ENCODE results near the gene SDF2L1.

SDF2L1 gene

DNA sequence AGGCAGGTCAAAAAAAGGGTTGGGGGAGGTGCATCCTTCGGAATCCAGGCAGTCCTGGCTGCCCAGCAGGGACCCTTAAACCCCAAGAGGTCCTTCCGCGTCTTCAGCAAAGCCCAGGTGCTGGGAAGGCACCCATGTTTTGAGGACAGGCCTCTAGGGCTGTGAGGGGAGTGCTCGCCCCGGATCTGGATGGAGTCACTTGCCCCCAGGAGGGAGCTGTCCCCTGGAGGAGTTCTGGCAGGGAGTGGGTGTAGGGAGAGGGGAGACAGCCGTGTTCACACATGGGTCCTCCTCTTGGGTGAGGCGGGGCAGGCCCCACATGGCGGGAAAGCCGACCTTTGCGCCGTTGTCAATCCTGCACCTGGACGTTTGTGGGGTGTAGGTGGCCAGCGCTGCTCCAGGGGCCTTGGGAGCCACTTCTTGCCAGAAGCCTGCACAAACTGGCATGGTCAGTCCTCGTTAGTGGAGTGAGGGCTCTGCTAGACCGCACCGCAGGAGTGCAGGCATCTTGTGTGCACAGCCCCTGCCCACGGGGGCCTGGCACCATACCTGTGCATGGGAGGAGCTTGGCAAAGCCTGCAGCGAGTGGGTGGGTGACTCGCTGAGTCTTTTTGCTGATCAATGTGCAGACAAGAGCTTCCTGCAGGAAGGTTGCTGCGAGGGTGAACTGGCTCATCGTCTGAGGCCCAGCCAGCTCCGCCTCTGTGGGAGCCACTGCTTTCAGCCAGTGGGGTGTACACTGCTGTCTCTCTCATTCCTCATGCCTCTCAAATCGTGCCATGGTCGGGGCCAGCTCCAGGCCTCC, 39.7 kb downstream of the SDF2L1 start:
- no peak for DNase-seq (ENCODE audit: low read depth)
- TF ChIP-seq, protein P1, sequence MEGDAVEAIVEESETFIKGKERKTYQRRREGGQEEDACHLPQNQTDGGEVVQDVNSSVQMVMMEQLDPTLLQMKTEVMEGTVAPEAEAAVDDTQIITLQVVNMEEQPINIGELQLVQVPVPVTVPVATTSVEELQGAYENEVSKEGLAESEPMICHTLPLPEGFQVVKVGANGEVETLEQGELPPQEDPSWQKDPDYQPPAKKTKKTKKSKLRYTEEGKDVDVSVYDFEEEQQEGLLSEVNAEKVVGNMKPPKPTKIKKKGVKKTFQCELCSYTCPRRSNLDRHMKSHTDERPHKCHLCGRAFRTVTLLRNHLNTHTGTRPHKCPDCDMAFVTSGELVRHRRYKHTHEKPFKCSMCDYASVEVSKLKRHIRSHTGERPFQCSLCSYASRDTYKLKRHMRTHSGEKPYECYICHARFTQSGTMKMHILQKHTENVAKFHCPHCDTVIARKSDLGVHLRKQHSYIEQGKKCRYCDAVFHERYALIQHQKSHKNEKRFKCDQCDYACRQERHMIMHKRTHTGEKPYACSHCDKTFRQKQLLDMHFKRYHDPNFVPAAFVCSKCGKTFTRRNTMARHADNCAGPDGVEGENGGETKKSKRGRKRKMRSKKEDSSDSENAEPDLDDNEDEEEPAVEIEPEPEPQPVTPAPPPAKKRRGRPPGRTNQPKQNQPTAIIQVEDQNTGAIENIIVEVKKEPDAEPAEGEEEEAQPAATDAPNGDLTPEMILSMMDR (IDR thresholded peaks at IDR 0.05; ENCODE audit: control insufficient read depth, insufficient read depth, low read depth, low read length, missing control alignments), result no peak

DNA sequence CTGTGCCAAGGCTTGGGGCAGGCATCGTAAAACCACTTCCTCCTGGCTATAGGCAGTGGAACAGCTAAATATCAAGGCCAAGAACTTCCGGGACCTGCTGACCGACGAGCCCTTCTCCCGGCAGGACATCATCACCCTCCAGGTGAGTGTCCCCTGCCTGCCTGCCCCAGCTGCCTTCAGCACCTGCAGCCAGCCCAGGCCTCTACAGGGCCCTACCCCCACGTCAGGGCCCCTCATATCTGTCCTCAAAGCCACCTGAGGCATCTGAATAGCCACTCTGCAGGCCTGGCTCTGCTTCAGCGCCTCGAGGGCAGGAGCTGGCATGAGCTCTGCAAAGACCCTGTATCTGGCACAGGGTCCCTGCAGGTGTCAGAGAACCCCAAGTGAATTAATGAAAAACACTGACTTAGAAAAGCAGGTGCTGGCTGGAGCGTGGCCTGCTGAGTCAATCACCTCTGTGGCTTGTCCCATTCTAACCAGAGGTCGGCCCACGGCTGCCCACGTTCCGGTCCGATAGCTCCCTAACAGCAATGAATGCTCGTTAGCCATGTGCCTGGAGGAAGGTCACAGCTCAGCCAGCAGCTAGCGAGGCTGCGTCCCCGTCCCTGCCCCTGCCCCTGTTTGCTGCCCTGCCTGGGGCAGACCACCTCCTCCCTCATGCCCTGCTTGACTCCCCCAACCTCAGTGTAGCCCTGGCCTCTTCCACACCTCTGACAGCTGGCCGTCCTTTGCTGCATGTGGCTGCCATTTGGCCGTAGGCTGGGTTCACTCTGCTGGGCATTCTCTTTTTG, 40.5 kb downstream of the SDF2L1 start:
- TF ChIP-seq, protein P1 (IDR thresholded peaks at IDR 0.05; ENCODE audit: control insufficient read depth, insufficient read depth, low read depth, low read length, missing control alignments), result no peak
- H3K4me3 ChIP-seq (ENCODE audit: control insufficient read depth, low read depth, low read length), result no peak overlapping the region
- no peak for DNase-seq (ENCODE audit: low read depth)

More for the DNA sequence above, 39.7 kb downstream of the SDF2L1 start:
- H3K4me3 ChIP-seq (ENCODE audit: control insufficient read depth, low read depth, low read length), result no peak overlapping the region

DNA sequence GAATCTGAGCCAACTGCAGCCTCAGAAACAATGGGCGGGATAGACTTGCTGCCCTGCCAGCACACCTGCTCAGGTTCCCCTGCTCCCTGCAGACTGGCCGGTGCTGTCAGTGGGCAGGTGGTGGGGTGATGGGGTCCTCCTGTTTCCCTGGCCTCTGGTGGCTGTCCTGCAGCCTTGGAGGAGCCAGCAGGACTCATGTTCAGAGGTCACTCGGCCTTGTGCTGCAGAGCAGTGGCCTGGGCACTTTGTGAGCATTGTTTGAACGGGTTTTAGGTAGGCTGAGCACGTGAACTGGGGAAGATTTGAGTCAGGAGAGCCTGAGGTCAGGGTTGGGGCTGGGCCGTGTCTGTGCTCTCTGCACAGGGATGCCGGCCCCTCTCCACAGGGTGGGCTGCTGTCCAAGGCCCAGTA, 41.3 kb downstream of the SDF2L1 start:
- H3K4me3 ChIP-seq (ENCODE audit: control insufficient read depth, low read depth, low read length), result no peak overlapping the region
- TF ChIP-seq, protein P1 (IDR thresholded peaks at IDR 0.05; ENCODE audit: control insufficient read depth, insufficient read depth, low read depth, low read length, missing control alignments), result no peak
- no peak for DNase-seq (ENCODE audit: low read depth)

DNA sequence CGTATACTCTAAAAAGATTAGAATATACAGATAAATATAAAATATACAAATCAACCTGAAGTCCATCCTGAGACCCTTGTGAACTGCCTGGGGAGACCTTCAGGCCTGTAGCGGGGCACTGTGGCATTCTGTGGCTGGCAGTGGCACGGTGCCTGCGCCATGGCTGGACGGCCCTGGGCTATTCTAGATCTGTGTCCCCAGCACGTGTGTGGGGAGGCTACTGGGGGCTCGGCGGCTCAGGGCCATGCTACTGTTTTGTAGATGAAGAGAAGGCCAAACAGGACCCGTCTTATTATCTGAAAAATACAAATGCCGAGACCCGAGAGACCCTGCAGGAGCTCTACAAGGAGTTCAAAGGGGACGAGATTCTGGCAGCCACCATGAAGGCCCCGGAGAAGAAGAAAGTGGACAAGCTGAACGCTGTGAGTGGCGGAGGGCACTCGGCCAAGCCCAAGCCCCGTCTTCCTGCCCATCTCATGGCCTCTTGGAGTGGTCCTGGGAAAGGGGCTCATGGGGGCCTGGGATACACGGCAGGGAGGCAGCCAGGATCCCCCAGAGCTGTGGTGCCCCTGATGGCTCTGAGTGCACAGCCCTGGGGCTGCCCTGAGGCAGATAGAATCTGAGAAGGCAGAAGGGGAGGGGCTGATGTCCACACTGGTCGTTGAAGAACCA, 42.5 kb downstream of the SDF2L1 start:
- H3K4me3 ChIP-seq (ENCODE audit: control insufficient read depth, low read depth, low read length), result no peak overlapping the region
- no peak for DNase-seq (ENCODE audit: low read depth)
- TF ChIP-seq, protein P1 (IDR thresholded peaks at IDR 0.05; ENCODE audit: control insufficient read depth, insufficient read depth, low read depth, low read length, missing control alignments), result no peak

DNA sequence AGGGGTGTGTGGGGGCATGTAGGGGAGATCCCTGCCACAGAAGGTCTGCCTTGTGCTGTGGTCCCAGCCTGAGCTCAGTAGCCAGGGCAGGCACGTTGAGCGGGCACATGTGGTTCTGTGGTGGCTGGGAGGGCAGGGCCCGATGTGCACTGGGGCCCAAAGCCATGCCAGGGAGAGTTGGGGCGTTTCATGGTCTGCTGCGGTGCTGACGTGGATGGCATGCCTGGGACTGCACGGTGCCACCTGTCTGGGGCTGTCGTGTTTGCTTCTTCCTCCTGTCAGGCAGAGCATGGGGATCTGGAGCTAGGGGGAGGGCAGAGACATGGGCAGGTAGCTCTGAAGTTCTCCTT, 43.0 kb downstream of the SDF2L1 start:
- DNase-seq (ENCODE audit: low read depth), result no peak
- TF ChIP-seq, protein P1 (IDR thresholded peaks at IDR 0.05; ENCODE audit: control insufficient read depth, insufficient read depth, low read depth, low read length, missing control alignments), result no peak
- no peak overlapping the region for H3K4me3 ChIP-seq (ENCODE audit: control insufficient read depth, low read depth, low read length)

DNA sequence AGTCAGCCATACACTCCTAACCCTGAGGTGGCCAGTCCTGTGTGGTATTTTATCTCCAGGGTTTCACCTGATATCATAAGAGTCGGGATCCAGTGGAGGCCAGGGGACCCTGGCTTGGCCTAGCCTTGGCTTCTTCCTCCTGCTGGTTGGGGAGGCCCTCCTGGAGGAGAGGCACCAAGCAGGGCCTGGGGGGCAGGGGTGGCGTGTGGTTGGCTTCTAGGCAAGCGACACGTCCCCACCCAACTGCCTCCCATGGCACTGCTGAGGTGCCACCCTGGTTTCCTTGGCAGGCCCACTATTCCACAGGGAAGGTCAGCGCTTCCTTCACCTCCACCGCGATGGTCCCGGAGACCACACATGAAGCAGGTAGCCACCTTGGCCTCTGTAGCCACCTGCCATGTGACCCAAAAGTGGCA, 44.1 kb downstream of the SDF2L1 start:
- no peak overlapping the region for H3K4me3 ChIP-seq (ENCODE audit: control insufficient read depth, low read depth, low read length)
- DNase-seq (ENCODE audit: low read depth), result no peak
- TF ChIP-seq, protein P1 (IDR thresholded peaks at IDR 0.05; ENCODE audit: control insufficient read depth, insufficient read depth, low read depth, low read length, missing control alignments), result no peak
